IPS-18c (cell line): ENCODE data around the gene SELENOW.
A peak's percentile ranks its signal among the peaks of the same experiment; 100 is the strongest.
"Not testable (repeated sequence)": the region's sequence is repeated elsewhere in the genome, so short reads cannot be mapped to it uniquely, and the experiment has no call there.

Experiments used
- H3K4me3 ChIP-seq: 2 replicates; pipeline ENCODE4 v1.7.0; 2013; ENCODE audit warnings: low read depth, mild to moderate bottlenecking, low read length, moderate library complexity; ENCODE audit not compliant: insufficient read depth
- H3K9me3 ChIP-seq: one replicate; pipeline ENCODE4 v1.6.1; 2013; ENCODE audit warnings: mild to moderate bottlenecking, low read length, moderate library complexity; ENCODE audit not compliant: control insufficient read depth, insufficient read depth

SELENOW gene

GRCh38 chr19:47769534-47769933, 9.0 kb upstream of the SELENOW start:
- no peaks in the 10 kb centered on the region for H3K9me3 ChIP-seq
- no peak overlapping the region for H3K4me3 ChIP-seq

- H3K9me3 ChIP-seq, H3K4me3 ChIP-seq: not testable (repeated sequence)
These were observed 7.2 kb upstream of the SELENOW start for GRCh38 chr19:47771291-47771690.

GRCh38 chr19:47776568-47776967, 1.9 kb upstream of the SELENOW start:
- no peak overlapping the region for H3K4me3 ChIP-seq
- no peaks in the 10 kb centered on the region for H3K9me3 ChIP-seq

GRCh38 chr19:47777245-47778048, 1.1 kb upstream of the SELENOW start:
- H3K9me3 ChIP-seq: not testable (repeated sequence)
- H3K4me3 ChIP-seq: peak overlapping the region; percentile 70; the same call in 1 of the 2 replicates

GRCh38 chr19:47778954-47779351, 450 bp downstream of the SELENOW start:
- Histone ChIP-seq H3K4me3 (peak overlapping the region; percentile 70), H3K9me3 (no peaks in the 10 kb centered on the region)

- no peaks in the 10 kb centered on the region for H3K9me3 ChIP-seq
- peak overlapping the region; percentile 70 for H3K4me3 ChIP-seq
These were observed 1.2 kb downstream of the SELENOW start for GRCh38 chr19:47779524-47780214.

GRCh38 chr19:47780215-47780551, 1.7 kb downstream of the SELENOW start:
- H3K9me3 ChIP-seq: no peaks in the 10 kb centered on the region
- H3K4me3 ChIP-seq: peak overlapping the region; percentile 70; the same call in 1 of the 2 replicates

- H3K4me3 ChIP-seq: no peak overlapping the region
- H3K9me3 ChIP-seq: no peaks in the 10 kb centered on the region
These were observed 3.2 kb downstream of the SELENOW start for GRCh38 chr19:47781590-47782262.

GRCh38 chr19:47786566-47786965, 8.1 kb downstream of the SELENOW start:
- Histone ChIP-seq H3K4me3 (no peak overlapping the region), H3K9me3 (peaks cover 2% of the 10 kb centered on the region)

- not testable (repeated sequence) for H3K4me3 ChIP-seq, H3K9me3 ChIP-seq
These were observed 8.8 kb downstream of the SELENOW start for GRCh38 chr19:47787307-47787706.

- not testable (repeated sequence) for H3K9me3 ChIP-seq, H3K4me3 ChIP-seq
These were observed 11.3 kb downstream of the SELENOW start for GRCh38 chr19:47789811-47790210.

GRCh38 chr19:47790398-47790814, 11.9 kb downstream of the SELENOW start:
- Histone ChIP-seq H3K9me3 (peaks cover 2% of the 10 kb centered on the region), H3K4me3 (no peak overlapping the region; the same call in 1 of the 2 replicates)

- Histone ChIP-seq H3K4me3 (no peak overlapping the region), H3K9me3 (peaks cover 2% of the 10 kb centered on the region)
These were observed 14.1 kb downstream of the SELENOW start for GRCh38 chr19:47792616-47793015.

GRCh38 chr19:47794526-47794925, 16.0 kb downstream of the SELENOW start:
- Histone ChIP-seq H3K9me3 (peaks cover 2% of the 10 kb centered on the region), H3K4me3 (no peak overlapping the region)

- H3K4me3 ChIP-seq: no peak overlapping the region
These were observed 18.3 kb downstream of the SELENOW start for GRCh38 chr19:47796785-47797184.

GRCh38 chr19:47797996-47798903, 19.7 kb downstream of the SELENOW start:
- Histone ChIP-seq H3K4me3 (no peak overlapping the region), H3K9me3 (peaks cover 2% of the 10 kb centered on the region)

More at GRCh38 chr19:47796785-47797184, 18.3 kb downstream of the SELENOW start:
- H3K9me3 ChIP-seq: peaks cover 2% of the 10 kb centered on the region

- H3K9me3 ChIP-seq: peaks cover 2% of the 10 kb centered on the region
- no peak overlapping the region for H3K4me3 ChIP-seq
These were observed 20.4 kb downstream of the SELENOW start for GRCh38 chr19:47798904-47799266.
